ENCODE data around the gene SAPCD2. TPM values are rescaled to one million over a fixed set of nuclear protein-coding genes. Genes with fewer than 3 reads are reported as not detected.

SAPCD2 gene
- total and polyA plus RNA-seq, 9 of the 15 experiments (the other 6 are each of a cell fraction or from before 2014, with no cell fraction given), result 3.4 to 91.8 (median 18.8) TPM

DNA sequence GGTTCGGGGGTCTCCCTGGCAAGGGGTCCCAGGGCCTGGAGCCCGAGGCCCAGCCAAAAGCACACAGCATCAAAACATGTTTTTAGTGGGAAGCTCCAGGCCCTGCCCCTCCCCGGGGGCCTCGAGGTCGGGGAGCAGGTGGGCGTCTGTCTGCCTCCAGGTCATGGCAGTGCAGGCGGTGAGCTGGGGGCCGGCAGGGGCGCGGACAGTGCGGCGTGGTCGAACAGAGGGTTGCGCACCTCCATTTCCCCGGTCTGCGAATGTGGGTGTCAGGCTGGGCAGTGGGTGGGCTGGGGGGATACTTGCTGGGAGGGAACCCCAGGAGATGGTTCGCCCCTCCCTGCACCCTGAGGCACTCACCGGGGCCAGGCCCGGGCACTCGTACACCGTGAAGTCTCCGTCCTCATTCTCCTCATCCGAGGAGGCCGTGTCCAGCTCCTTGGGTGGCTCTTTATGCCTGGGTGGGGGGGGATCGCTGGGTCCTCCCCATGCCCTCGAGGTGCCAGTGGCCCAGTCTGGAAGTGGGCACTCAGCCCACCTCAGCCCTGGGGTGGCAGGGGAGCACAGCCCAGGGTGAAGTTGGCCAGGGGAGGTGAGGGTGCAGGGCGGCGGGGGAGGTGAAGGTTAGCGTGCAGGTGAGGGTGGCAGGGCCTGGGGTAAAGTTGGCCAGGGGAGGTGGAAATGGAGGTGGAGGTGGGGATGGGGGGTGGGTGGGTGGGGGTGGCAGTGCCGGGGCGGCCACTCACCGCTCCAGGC, 30.6 kb downstream of the SAPCD2 start:
- Histone ChIP-seq H4K20me1 (replicated peaks; ENCODE audit: control insufficient read depth, insufficient read depth, low read length) (peaks cover 6% of the 10 kb centered on the region; the same call in 1 of the 2 replicates), H2AFZ (ENCODE audit: low read depth, low read length) (no peak overlapping the region), H3K9ac (ENCODE audit: insufficient read depth in 1 of 2, low read depth in 2 of 2, low read length in 2 of 2) (no peak overlapping the region), H3K79me2 (ENCODE audit: control insufficient read depth, insufficient read depth, low read length) (no peaks in the 10 kb centered on the region), H3K9me3 (replicated peaks; ENCODE audit: control insufficient read depth, insufficient read depth, low read depth, low read length) (no peaks in the 10 kb centered on the region), H3K36me3 (ENCODE audit: control insufficient read depth, insufficient read depth, low read length) (no peaks in the 10 kb centered on the region), H3K4me3 (no peak overlapping the region), H3K9me1 (ENCODE audit: control insufficient read depth, insufficient read depth, low read length) (no peaks in the 10 kb centered on the region), H3K27me3 (ENCODE audit: control insufficient read depth in 2 of 2, insufficient read depth in 2 of 2, low read length in 2 of 2) (peaks cover 5 to 37% of the 10 kb centered on the region in 2 experiments; a peak in 4 of 5 replicates), H3K4me1 (replicated peaks in 1 of 2; ENCODE audit: control insufficient read depth in 2 of 2, insufficient read depth in 2 of 2, low read length in 2 of 2) (peaks cover 0 to 77% of the 10 kb centered on the region in 2 experiments; a peak in 4 of 5 replicates), H3K4me2 (ENCODE audit: insufficient read depth, low read length) (no peak overlapping the region), H3K27ac (ENCODE audit: extremely low read depth, low read depth, low read length) (no peak overlapping the region)
- ChIA-PET POLR2A (interaction anchor here (0.6 kb wide), 1 partner anchor 47 kb away, joined by 3 read pairs; the partner anchor contains the start of gene MAN1B1), CTCF (ENCODE audit: low intra/inter-chr PET ratio) (no interaction called here)
- no peak for TF ChIP-seq L3MBTL2 (IDR thresholded peaks at IDR 0.05)
- TF ChIP-seq, protein P1, sequence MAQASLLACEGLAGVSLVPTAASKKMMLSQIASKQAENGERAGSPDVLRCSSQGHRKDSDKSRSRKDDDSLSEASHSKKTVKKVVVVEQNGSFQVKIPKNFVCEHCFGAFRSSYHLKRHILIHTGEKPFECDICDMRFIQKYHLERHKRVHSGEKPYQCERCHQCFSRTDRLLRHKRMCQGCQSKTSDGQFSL (CRISPR knock-in tag; IDR thresholded peaks at IDR 0.05), result peak; percentile 58
- TF ChIP-seq, protein P1 (tag; IDR thresholded peaks at IDR 0.05), result no peak
- TF ChIP-seq, protein P2, sequence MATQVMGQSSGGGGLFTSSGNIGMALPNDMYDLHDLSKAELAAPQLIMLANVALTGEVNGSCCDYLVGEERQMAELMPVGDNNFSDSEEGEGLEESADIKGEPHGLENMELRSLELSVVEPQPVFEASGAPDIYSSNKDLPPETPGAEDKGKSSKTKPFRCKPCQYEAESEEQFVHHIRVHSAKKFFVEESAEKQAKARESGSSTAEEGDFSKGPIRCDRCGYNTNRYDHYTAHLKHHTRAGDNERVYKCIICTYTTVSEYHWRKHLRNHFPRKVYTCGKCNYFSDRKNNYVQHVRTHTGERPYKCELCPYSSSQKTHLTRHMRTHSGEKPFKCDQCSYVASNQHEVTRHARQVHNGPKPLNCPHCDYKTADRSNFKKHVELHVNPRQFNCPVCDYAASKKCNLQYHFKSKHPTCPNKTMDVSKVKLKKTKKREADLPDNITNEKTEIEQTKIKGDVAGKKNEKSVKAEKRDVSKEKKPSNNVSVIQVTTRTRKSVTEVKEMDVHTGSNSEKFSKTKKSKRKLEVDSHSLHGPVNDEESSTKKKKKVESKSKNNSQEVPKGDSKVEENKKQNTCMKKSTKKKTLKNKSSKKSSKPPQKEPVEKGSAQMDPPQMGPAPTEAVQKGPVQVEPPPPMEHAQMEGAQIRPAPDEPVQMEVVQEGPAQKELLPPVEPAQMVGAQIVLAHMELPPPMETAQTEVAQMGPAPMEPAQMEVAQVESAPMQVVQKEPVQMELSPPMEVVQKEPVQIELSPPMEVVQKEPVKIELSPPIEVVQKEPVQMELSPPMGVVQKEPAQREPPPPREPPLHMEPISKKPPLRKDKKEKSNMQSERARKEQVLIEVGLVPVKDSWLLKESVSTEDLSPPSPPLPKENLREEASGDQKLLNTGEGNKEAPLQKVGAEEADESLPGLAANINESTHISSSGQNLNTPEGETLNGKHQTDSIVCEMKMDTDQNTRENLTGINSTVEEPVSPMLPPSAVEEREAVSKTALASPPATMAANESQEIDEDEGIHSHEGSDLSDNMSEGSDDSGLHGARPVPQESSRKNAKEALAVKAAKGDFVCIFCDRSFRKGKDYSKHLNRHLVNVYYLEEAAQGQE (IDR thresholded peaks at IDR 0.05; ENCODE audit: borderline replicate concordance), result no peak
- TF ChIP-seq, protein P2 (CRISPR knock-in tag; IDR thresholded peaks at IDR 0.05; ENCODE audit: low read depth), result no peak
- TF ChIP-seq NUFIP1 (IDR thresholded peaks at IDR 0.05; ENCODE audit: partially characterized antibody), result no peak
- TF ChIP-seq STAG1 (CRISPR knock-in tag; IDR thresholded peaks at IDR 0.05; ENCODE audit: borderline replicate concordance), result no peak
- TF ChIP-seq ZBTB7A (IDR thresholded peaks at IDR 0.05; ENCODE audit: borderline replicate concordance, control insufficient read depth, low read depth, low read length), result 0 out of 2 replicates have a peak, but pooled peaks have one; percentile 3
- ATAC-seq, result no peak
- intact Hi-C loops (cut with micrococcal nuclease) (no loop called here), in situ Hi-C loops (cut with MboI) (loop anchor here (5.0 kb wide), 2 partner anchors 92 to 267 kb away; partner anchors contain the start of gene C8G)
- no TSS peak for BruUV-seq (replicated peaks)
- FAIRE-seq, result no peak
- no peak for DNase-seq (ENCODE audit: extremely low read depth in 1 of 4, low spot score in 3 of 4)
- WGBS (ENCODE audit: insufficient coverage, low coverage, missing lambda C conversion rate), result 34% methylated on average over 16 of the region's 32 CpGs

Data from K562 (cell line).